K562 (cell line): ENCODE measurements around the gene SCAMP3. TPM values are rescaled to one million over a fixed set of nuclear protein-coding genes. Genes with fewer than 3 reads are reported as not detected.

Source experiments
- BRF1 ChIP-seq: IDR thresholded peaks from 3 replicates; pipeline ENCODE4 v1.6.1; 2011; ENCODE audit warnings: borderline replicate concordance, mild to moderate bottlenecking; ENCODE audit not compliant: insufficient read length; ENCODE audit errors: extremely low read depth
- CC2D1A ChIP-seq: fragments of 450-650 bp; IDR thresholded peaks from 2 replicates; pipeline ENCODE4 v1.6.1; 2017; ENCODE audit warnings: mild to moderate bottlenecking
- CTCF ChIP-seq, 3 experiments: IDR thresholded peaks in 2 of 3; conservative IDR thresholded peaks in 1 of 3; 2 replicates each; pipeline ENCODE4 v1.5.1; 2011 to 2012; ENCODE audit warnings: low read length in 3 of 3, mild to moderate bottlenecking in 3 of 3, control low read depth in 2 of 3, improper control_type of control experiment in 1 of 3, inconsistent platforms in 1 of 3, low read depth in 1 of 3, mixed read lengths in 1 of 3, moderate library complexity in 1 of 3; ENCODE audit not compliant: insufficient read depth in 2 of 3
- ETS2 ChIP-seq: IDR thresholded peaks from 2 replicates; pipeline ENCODE4 v1.6.1; 2016; ENCODE audit warnings: borderline replicate concordance, missing genetic modification characterization, mild to moderate bottlenecking, moderate library complexity, missing compliant biosample characterization; ENCODE audit not compliant: poor library complexity, severe bottlenecking
- MAZ ChIP-seq, 2 experiments: fragments of 450-650 bp in 1 of 2; sonication (generic) in 1 of 2; formaldehyde crosslinking; IDR thresholded peaks in 1 of 2; conservative IDR thresholded peaks in 1 of 2; 2 replicates each; pipeline versions ENCODE4 v1.4.0 to v1.5.0; 2020; ENCODE audit warnings: mild to moderate bottlenecking in 1 of 2, missing genetic modification reagents in 1 of 2
- MXD1 ChIP-seq: fragments of 250-450 bp; sonication (Bioruptor Pico); IDR thresholded peaks from 2 replicates; pipeline ENCODE4 v1.8.0; 2021; ENCODE audit warnings: borderline replicate concordance, mild to moderate bottlenecking, moderate library complexity; ENCODE audit not compliant: poor library complexity, severe bottlenecking
- NBN ChIP-seq: fragments of 450-650 bp; IDR thresholded peaks from 2 replicates; pipeline ENCODE4 v1.6.1; 2016; ENCODE audit warnings: low read depth, mild to moderate bottlenecking
- NFIX ChIP-seq: fragments of 250-450 bp; sonication (Bioruptor Pico); IDR thresholded peaks from 2 replicates; pipeline ENCODE4 v1.4.0; 2020; ENCODE audit warnings: low read depth, mild to moderate bottlenecking, moderate library complexity
- NUFIP1 ChIP-seq: fragments of 450-650 bp; IDR thresholded peaks from 2 replicates; pipeline ENCODE4 v1.6.1; 2018; ENCODE audit not compliant: partially characterized antibody
- SRSF3 ChIP-seq: fragments of 200-400 bp; formaldehyde crosslinking; IDR thresholded peaks from 2 replicates; pipeline ENCODE4 v1.6.1; 2016; ENCODE audit warnings: mild to moderate bottlenecking, low read length, moderate library complexity; ENCODE audit not compliant: insufficient read depth
- ZBTB34 ChIP-seq: fragments of 250-450 bp; sonication (Bioruptor Pico); IDR thresholded peaks from 2 replicates; pipeline ENCODE4 v1.8.0; 2021; ENCODE audit warnings: mild to moderate bottlenecking, moderate library complexity
- ZFP1 ChIP-seq: fragments of 450-650 bp; formaldehyde crosslinking; IDR thresholded peaks from 2 replicates; pipeline ENCODE4 v1.4.0; 2020; ENCODE audit warnings: mild to moderate bottlenecking, mixed read lengths
- ZNF561 ChIP-seq: fragments of 450-650 bp; formaldehyde crosslinking; conservative IDR thresholded peaks from 2 replicates; pipeline ENCODE4 v1.4.0; 2020; ENCODE audit warnings: mild to moderate bottlenecking, moderate library complexity
- ZSCAN29 ChIP-seq: fragments of 450-650 bp; IDR thresholded peaks from 2 replicates; pipeline ENCODE4 v1.6.1; 2017
- polyA plus RNA-seq, 8 experiments: library from polyadenylated mRNA; depleted of rRNA in 4 of 8; stranded (reverse) in 5 of 8; unstranded in 3 of 8; fragments of >200 nt; fragmentation: Nextera tagmentation in 2 of 8; fragmentation: Illumina TruSeq in 1 of 8; extraction: Ambion mirVana in 2 of 8; extraction: Trizol in 1 of 8; gene quantifications; 2 replicates each; pipeline versions ENCODE4 v1.2.1 to v1.2.3, GENCODE V29; 2011 to 2014; ENCODE audit warnings: inconsistent platforms in 1 of 8, missing spikeins in 1 of 8
- total RNA-seq, 7 experiments: library from RNA; depleted of rRNA in 6 of 7; stranded (reverse); fragments of >200 nt in 6 of 7; fragmentation: Illumina TruSeq in 2 of 7; extraction: Trizol in 2 of 7; gene quantifications; 2 replicates each; pipeline versions ENCODE4 v1.2.1 to v1.2.3, GENCODE V29; 2011 to 2021; ENCODE audit warnings: low replicate concordance in 1 of 7
- TF ChIP-seq, protein P1 (sequence below): fragments of 450-650 bp; IDR thresholded peaks from 2 replicates; pipeline ENCODE4 v1.6.1; 2017; ENCODE audit warnings: antibody characterized with exemption, mild to moderate bottlenecking

The SCAMP3 gene
- total and polyA plus RNA-seq, 9 of the 15 experiments (the other 6 are each of a cell fraction or from before 2014, with no cell fraction given) = 14.2 to 131 (median 86.1) TPM

DNA sequence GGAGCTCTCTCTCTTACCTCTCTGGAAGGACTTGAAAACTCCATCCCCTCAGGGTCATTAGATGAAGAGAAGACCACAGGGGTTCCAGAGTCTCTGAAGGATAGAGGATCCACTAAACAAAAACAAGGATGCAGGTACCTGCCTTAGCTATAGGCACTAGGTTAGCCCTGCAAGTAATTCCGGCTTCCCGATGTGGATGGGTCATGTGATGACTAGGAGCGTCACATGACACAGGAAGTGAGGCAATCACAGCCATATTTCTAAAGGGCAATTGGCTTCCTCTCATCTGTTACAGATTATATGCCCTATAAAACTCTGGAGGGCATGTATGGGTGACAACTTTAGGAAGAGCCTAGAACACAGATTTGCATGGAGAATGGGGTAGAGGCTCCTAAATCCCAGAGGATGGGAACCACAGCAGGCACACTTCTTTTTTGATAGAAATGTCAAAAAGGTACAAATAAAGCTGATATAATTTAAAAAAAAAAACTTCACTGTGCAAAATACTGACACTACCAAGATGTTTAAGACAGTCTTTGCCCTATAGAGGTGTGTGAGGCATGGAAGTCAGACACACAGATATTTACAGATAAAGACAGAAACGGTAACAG lies 21.0 kb downstream of the SCAMP3 start (continued):
- TF ChIP-seq, protein P1, sequence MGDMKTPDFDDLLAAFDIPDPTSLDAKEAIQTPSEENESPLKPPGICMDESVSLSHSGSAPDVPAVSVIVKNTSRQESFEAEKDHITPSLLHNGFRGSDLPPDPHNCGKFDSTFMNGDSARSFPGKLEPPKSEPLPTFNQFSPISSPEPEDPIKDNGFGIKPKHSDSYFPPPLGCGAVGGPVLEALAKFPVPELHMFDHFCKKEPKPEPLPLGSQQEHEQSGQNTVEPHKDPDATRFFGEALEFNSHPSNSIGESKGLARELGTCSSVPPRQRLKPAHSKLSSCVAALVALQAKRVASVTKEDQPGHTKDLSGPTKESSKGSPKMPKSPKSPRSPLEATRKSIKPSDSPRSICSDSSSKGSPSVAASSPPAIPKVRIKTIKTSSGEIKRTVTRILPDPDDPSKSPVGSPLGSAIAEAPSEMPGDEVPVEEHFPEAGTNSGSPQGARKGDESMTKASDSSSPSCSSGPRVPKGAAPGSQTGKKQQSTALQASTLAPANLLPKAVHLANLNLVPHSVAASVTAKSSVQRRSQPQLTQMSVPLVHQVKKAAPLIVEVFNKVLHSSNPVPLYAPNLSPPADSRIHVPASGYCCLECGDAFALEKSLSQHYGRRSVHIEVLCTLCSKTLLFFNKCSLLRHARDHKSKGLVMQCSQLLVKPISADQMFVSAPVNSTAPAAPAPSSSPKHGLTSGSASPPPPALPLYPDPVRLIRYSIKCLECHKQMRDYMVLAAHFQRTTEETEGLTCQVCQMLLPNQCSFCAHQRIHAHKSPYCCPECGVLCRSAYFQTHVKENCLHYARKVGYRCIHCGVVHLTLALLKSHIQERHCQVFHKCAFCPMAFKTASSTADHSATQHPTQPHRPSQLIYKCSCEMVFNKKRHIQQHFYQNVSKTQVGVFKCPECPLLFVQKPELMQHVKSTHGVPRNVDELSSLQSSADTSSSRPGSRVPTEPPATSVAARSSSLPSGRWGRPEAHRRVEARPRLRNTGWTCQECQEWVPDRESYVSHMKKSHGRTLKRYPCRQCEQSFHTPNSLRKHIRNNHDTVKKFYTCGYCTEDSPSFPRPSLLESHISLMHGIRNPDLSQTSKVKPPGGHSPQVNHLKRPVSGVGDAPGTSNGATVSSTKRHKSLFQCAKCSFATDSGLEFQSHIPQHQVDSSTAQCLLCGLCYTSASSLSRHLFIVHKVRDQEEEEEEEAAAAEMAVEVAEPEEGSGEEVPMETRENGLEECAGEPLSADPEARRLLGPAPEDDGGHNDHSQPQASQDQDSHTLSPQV = no peak
- no peak for TF ChIP-seq MAZ (CRISPR knock-in tag; conservative IDR thresholded peaks at IDR 0.05 in 1 of 2, IDR thresholded peaks at IDR 0.05 in 1 of 2)
- TF ChIP-seq ZNF561 (CRISPR knock-in tag) = no peak
- no peak for TF ChIP-seq SRSF3
- TF ChIP-seq NFIX = no peak
- TF ChIP-seq ZFP1 = no peak
- no peak for TF ChIP-seq NBN
- no peak for TF ChIP-seq MXD1 (CRISPR knock-in tag)
- no peak for TF ChIP-seq ZBTB34
- TF ChIP-seq BRF1 = no peak
- TF ChIP-seq CC2D1A = no peak
- no peak for TF ChIP-seq ZSCAN29
- TF ChIP-seq ETS2 = no peak
- TF ChIP-seq CTCF (IDR thresholded peaks at IDR 0.05 in 2 of 3, conservative IDR thresholded peaks at IDR 0.05 in 1 of 3; ENCODE audit: insufficient read depth in 2 of 3, low read depth in 1 of 3, low read length in 3 of 3) = no peak
- TF ChIP-seq NUFIP1 = no peak
